Cardiac fibroblast (primary cell): ENCODE results near the gene ICAM2.
"Not testable (repeated sequence)": the region's sequence is repeated elsewhere in the genome, so short reads cannot be mapped to it uniquely, and the experiment has no call there.

Experiments
- DNase-seq, 2 donors: peaks; one replicate each; pipeline versions ENCODE4 v3.0.0 to v3.0.0-alpha.2; 2010; ENCODE audit warnings: low read depth in 2 of 2
- H3K4me3 ChIP-seq, 2 donors: replicated peaks in 1 of 2; 1 replicate in 1 of 2; 2 replicates in 1 of 2; pipeline ENCODE4 v1.5.1; 2011; ENCODE audit warnings: low read depth in 2 of 2, low read length in 2 of 2, mild to moderate bottlenecking in 2 of 2, moderate library complexity in 1 of 2
- TF ChIP-seq, protein P1 (sequence below): IDR thresholded peaks from one replicate; pipeline ENCODE4 v1.5.1; 2011; ENCODE audit warnings: low read depth, mild to moderate bottlenecking, low read length, inconsistent platforms

ICAM2 gene

DNA sequence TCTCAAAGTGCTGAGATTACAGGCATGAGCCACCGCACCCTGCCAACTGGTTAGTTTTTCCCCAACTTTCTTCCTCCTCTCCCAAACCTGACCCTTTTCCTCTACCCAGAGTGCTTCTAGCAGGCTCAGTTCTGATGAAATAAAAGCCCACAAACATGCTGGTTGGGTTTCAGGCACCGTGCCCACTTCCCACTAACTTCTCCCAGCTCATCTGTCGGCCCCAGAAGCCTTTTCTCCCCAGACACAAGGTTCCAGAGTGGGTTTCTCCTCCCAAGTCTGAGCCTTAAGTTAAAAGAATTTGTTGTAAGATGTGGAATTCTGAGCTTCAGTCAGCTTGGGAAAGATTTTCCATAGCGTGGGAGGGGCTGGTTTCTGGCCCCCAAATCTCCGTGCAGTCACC lies 36.2 kb downstream of the ICAM2 start:
- TF ChIP-seq, protein P1, sequence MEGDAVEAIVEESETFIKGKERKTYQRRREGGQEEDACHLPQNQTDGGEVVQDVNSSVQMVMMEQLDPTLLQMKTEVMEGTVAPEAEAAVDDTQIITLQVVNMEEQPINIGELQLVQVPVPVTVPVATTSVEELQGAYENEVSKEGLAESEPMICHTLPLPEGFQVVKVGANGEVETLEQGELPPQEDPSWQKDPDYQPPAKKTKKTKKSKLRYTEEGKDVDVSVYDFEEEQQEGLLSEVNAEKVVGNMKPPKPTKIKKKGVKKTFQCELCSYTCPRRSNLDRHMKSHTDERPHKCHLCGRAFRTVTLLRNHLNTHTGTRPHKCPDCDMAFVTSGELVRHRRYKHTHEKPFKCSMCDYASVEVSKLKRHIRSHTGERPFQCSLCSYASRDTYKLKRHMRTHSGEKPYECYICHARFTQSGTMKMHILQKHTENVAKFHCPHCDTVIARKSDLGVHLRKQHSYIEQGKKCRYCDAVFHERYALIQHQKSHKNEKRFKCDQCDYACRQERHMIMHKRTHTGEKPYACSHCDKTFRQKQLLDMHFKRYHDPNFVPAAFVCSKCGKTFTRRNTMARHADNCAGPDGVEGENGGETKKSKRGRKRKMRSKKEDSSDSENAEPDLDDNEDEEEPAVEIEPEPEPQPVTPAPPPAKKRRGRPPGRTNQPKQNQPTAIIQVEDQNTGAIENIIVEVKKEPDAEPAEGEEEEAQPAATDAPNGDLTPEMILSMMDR: no peak
- DNase-seq: peak; percentile 33 to 66
- H3K4me3 ChIP-seq: no peak overlapping the region

DNA sequence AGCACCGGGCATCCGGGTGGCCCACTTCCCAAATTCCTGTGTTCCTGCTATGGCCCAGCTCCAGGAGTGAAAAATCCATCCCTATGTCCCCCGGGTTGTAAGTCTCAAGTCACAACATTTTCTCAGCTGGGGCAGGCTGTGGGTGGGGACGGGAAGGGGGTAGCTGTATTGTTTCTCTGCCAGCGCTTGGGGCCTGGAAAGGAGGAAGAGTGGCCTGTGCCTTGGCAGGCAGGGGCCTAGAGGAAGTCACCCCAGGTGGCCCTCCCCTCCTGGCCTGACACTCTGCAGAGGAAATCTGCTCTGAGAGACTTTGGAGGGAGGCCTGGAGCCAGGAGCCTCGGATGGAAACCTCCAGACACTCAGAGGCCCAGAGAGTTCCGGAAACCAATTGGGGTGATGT lies 37.1 kb downstream of the ICAM2 start:
- TF ChIP-seq, protein P1: no peak
- no peak overlapping the region for H3K4me3 ChIP-seq
- DNase-seq: no peak

DNA sequence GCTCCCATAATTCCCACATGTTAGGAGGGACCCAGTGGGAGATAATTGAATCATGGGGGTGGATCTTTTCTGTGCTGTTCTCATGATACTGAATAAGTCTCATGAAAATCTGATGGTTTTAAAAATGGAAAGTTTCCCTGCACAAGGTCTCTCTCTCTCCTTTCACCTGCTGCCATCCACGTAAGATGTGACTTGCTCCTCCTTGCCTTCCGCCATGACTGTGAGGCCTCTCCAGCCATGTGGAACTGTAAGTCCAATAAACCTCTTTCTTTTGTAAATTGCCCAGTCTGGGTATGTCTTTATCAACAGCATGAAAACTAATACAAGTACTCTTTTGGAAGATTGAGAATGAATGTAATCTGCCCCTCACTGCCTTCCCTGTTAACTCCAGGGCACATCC lies 37.8 kb downstream of the ICAM2 start:
- H3K4me3 ChIP-seq, DNase-seq: not testable (repeated sequence)

DNA sequence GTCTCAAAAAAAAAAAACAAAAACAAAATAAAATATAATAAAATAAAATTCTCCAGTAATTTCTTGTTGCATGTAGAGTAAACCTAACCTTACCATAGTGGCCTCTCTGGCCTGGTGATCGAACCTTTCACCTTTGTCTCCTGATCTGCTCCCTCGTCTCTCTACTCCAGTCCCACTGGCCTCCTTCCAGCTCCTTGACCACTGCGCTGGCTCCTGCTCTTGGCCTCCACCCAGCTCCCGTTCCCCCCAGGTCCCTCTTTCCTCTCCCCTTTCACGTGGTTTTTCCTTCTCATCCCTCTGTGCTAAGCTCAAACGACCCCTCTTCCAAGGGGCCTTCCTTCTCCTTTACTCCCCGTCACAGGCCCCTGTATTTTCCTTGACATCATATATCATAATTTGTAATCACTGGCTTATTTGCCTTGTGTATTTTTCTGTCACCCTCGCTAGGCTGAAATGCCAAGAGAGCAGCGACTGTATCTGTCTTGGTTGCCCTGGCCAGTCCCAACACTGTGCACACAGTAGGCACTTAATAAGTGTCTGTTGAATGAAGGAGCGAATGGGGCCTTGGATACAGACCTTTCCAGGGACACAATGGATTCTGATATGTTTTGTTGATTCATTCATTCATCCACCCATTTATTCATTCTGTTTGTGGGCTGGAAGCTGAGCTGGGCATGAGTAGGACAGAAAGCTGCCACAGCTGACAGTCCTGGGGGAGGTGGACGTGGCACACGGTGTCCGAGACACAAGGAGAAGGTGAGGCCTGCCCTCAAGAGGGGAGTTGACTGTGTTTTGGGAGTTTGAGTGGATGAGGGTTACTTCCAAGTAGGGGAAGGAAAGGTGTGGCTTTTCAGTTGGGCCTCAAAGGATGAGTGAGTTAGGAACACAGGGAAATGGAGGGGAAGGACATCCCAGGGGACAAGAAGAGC lies 41.9 kb downstream of the ICAM2 start:
- TF ChIP-seq, protein P1: no peak
- DNase-seq: no peak
- no peak overlapping the region for H3K4me3 ChIP-seq

DNA sequence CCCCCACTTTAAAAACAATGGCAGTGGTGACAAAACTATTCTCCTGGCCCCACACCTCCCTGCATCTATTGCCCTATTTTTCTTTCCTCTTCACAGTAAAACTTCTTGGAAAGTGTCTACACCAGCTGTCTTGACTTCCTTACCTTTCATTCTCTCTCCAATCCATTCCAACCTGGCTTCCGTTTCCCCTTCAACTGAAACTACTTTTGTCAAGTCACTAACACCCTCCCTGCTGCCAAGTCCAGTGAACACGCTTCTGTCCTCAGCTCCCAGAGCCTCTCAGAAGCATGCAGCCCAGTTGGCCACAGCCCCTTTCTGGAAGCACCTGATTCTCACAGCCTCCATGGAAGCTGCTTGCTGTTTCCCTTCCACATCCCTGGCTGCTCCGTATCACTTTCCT lies 43.7 kb downstream of the ICAM2 start:
- no peak overlapping the region for H3K4me3 ChIP-seq
- no peak for DNase-seq
- TF ChIP-seq, protein P1: no peak

DNA sequence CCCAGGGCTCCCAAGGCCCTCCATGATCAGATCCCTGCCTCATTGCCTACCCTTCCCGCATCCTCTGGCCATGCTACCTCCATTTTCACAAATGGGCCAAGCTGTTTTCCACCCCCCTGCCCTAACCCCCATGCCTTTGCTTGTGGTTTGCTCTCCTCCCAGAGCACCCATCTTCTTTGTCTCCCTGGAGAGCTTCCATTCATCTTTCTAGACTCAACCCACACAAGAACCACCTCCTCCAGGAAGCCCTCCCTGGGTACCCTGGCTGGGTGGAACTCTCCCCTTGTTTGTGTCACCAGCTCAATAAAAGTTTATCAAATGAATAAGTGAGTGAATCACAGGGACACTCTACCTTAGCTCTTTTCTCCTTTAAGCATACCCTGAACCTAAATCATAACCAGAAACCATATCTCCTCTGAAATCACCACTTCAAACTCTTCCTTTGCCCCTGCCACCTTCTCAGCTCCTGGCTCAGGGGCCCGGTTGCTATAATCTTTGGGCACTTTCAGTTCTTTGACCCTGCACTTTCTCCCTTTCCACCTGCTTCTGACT lies 44.8 kb downstream of the ICAM2 start:
- DNase-seq: no peak
- TF ChIP-seq, protein P1: no peak
- H3K4me3 ChIP-seq: no peak overlapping the region

DNA sequence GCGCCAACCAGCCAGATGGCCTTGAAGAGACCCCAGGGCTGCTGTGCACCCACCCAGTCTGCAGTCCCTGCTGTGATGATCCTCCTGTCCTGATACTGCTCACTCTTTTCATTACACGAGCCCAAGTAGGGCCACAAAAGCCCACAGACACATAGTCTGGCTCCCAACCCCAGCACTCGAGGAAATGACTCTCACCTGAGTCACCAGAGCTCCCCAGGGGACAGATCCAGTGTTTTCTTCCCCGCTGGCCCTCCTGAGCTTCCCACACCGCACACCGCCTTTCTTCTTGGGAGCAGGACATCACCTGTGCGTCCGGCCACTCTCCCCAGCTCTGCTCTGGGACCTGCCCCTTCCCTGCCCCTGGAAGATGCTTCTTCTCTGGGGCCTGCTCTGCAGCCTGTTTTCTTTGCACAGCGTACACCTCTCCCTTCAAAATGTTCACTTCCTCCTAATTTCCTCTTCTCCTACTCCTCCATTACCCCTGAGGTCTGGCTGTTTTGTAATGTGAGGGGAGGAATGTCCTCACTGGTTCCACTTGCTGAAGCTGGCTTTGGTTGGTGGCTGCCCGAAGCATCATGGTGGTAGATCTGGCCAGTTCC lies 45.7 kb downstream of the ICAM2 start:
- DNase-seq: peak in 1 of 2 donors; percentile 78
- TF ChIP-seq, protein P1: no peak
- no peak overlapping the region for H3K4me3 ChIP-seq
